B cell (primary cell): ENCODE results near the gene H2BK1. TPM values are rescaled to one million over a fixed set of nuclear protein-coding genes. Genes with fewer than 3 reads are reported as not detected.
A peak's percentile ranks its signal among the peaks of the same experiment; 100 is the strongest.

Experiments
- ATAC-seq: fragments of 200-7000 bp; cut with Tn5 transposase; one replicate; pipeline ENCODE4 v1.10.0; 2021; ENCODE audit warnings: low read depth, mild to moderate bottlenecking, moderate number of reproducible peaks, moderate library complexity
- CTCF ChIA-PET: fragments of 350-600 bp; sonication (Branson Sonifier 250); formaldehyde crosslinking; loops from one replicate; lab custom pipeline; 2021; ENCODE audit warnings: antibody characterized with exemption, inconsistent platforms; lab: Charles Lee
- POLR2A ChIA-PET: fragments of 350-600 bp; sonication (Branson Sonifier 250); formaldehyde crosslinking; loops from one replicate; lab custom pipeline; 2021; ENCODE audit warnings: antibody characterized with exemption; lab: Charles Lee
- DNase-seq: peaks from one replicate; pipeline ENCODE4 v3.0.0; 2013
- H2AFZ ChIP-seq: 2 replicates; pipeline ENCODE4 v1.6.1; 2012; ENCODE audit warnings: mild to moderate bottlenecking, low read depth, low read length; ENCODE audit not compliant: insufficient read depth, poor library complexity, severe bottlenecking
- H3K27ac ChIP-seq, 2 donors: 1 replicate in 1 of 2; 2 replicates in 1 of 2; pipeline ENCODE4 v1.5.1; 2012 to 2013; ENCODE audit warnings: low read length in 2 of 2, mild to moderate bottlenecking in 2 of 2, moderate library complexity in 1 of 2
- H3K27me3 ChIP-seq, 4 experiments: fragments of 200-600 bp in 1 of 4; sonication (generic) in 1 of 4; replicated peaks in 1 of 4; 1 replicate in 2 of 4; 2 replicates in 2 of 4; pipeline versions ENCODE4 v1.6.1 to v1.7.0; 2013 to 2016; ENCODE audit warnings: low read length in 3 of 4, mild to moderate bottlenecking in 2 of 4, mixed read lengths in 1 of 4, moderate library complexity in 1 of 4; ENCODE audit not compliant: insufficient read depth in 4 of 4, control insufficient read depth in 3 of 4; ENCODE audit errors: control extremely low read depth in 1 of 4
- H3K36me3 ChIP-seq, 2 experiments: replicated peaks in 1 of 2; 1 replicate in 1 of 2; 2 replicates in 1 of 2; pipeline versions ENCODE4 v1.6.1 to v1.7.1; 2013; ENCODE audit warnings: low read length in 1 of 2; ENCODE audit not compliant: insufficient read depth in 2 of 2, control insufficient read depth in 1 of 2; ENCODE audit errors: control extremely low read depth in 1 of 2, extremely low read depth in 1 of 2
- H3K4me1 ChIP-seq, 2 donors: fragments of 200-600 bp in 1 of 2; sonication (generic) in 1 of 2; 1 replicate in 1 of 2; 2 replicates in 1 of 2; pipeline versions ENCODE4 v1.5.1 to v1.6.1; 2013 to 2017; ENCODE audit warnings: low read length in 2 of 2; ENCODE audit not compliant: control insufficient read depth in 2 of 2, insufficient read depth in 2 of 2
- H3K4me2 ChIP-seq: replicated peaks from 2 replicates; pipeline ENCODE3; 2012; ENCODE audit warnings: mild to moderate bottlenecking, low read depth, low read length; ENCODE audit not compliant: poor library complexity, severe bottlenecking
- H3K4me3 ChIP-seq, 5 experiments: fragments of 200-600 bp in 1 of 5; sonication (generic) in 1 of 5; 1 replicate in 3 of 5; 2 replicates in 2 of 5; pipeline versions ENCODE4 v1.5.1 to v1.7.0; 2011 to 2016; ENCODE audit warnings: low read length in 4 of 5, mild to moderate bottlenecking in 4 of 5, low read depth in 2 of 5, control low read depth in 1 of 5, moderate library complexity in 1 of 5; ENCODE audit not compliant: insufficient read depth in 1 of 5; ENCODE audit errors: control extremely low read depth in 1 of 5, extremely low read depth in 1 of 5
- H3K79me2 ChIP-seq: fragments of 200-600 bp; sonication (generic); one replicate; pipeline ENCODE4 v1.6.0; 2016; ENCODE audit warnings: low read length; ENCODE audit not compliant: control insufficient read depth, insufficient read depth
- H3K9ac ChIP-seq: fragments of 200-600 bp; sonication (generic); 2 replicates; pipeline ENCODE4 v1.6.1; 2017; ENCODE audit warnings: mild to moderate bottlenecking, low read length, moderate library complexity
- H3K9me3 ChIP-seq, 3 donors: one replicate each; pipeline versions ENCODE4 v1.6.1 to v1.7.1; 2013; ENCODE audit warnings: low read length in 2 of 3; ENCODE audit not compliant: control insufficient read depth in 2 of 3, insufficient read depth in 1 of 3; ENCODE audit errors: control extremely low read depth in 1 of 3
- H4K20me1 ChIP-seq: 2 replicates; pipeline ENCODE4 v1.6.0; 2012; ENCODE audit warnings: mild to moderate bottlenecking, low read length; ENCODE audit not compliant: insufficient read depth, control insufficient read depth, poor library complexity, severe bottlenecking
- H3K27ac Mint-ChIP-seq: one replicate; pipeline ENCODE4 v1.8.0; 2021; ENCODE audit warnings: mixed read lengths
- H3K27me3 Mint-ChIP-seq: one replicate; pipeline ENCODE4 v1.8.0; 2021; ENCODE audit warnings: mixed read lengths
- H3K4me1 Mint-ChIP-seq: one replicate; pipeline ENCODE4 v1.8.0; 2021; ENCODE audit warnings: mixed read lengths
- H3K4me3 Mint-ChIP-seq: one replicate; pipeline ENCODE4 v1.8.0; 2021; ENCODE audit warnings: mixed read lengths
- H3K9me3 Mint-ChIP-seq: one replicate; pipeline ENCODE4 v1.8.0; 2022; ENCODE audit warnings: mixed read lengths; ENCODE audit not compliant: insufficient read depth
- EZH2 ChIP-seq: IDR thresholded peaks from 2 replicates; pipeline ENCODE4 v1.6.1; 2012; ENCODE audit warnings: borderline replicate concordance, low read depth, mild to moderate bottlenecking, moderate library complexity, low read length; ENCODE audit not compliant: insufficient read depth, poor library complexity, severe bottlenecking
- WGBS: methylation state at CpG from one replicate; pipeline ENCODE4 v1.1.5; 2013; ENCODE audit warnings: missing lambda C conversion rate; ENCODE audit not compliant: insufficient coverage; 5-methylcytosine and 5-hydroxymethylcytosine counted together
- intact Hi-C: fragments of 100-400 bp; cut with micrococcal nuclease; formaldehyde crosslinking; loops from one replicate; pipeline ENCODE4 v1.10.0; 2022
- polyA plus RNA-seq: library from polyadenylated mRNA; depleted of rRNA; stranded (reverse); fragments of >200 nt; gene quantifications from 2 replicates; pipeline ENCODE4 v1.2.3, GENCODE V29; 2012
- total RNA-seq, 2 donors: library from RNA; stranded (reverse); fragments of 120-200 nt in 1 of 2; gene quantifications; 1 replicate in 1 of 2; 2 replicates in 1 of 2; pipeline versions ENCODE4 v1.2.3 to v1.2.4, GENCODE V29; 2013 to 2022
- TF ChIP-seq, protein P1 (sequence below): fragments of 200-600 bp; IDR thresholded peaks from one replicate; pipeline ENCODE4 v1.8.0; 2022; ENCODE audit warnings: antibody characterized with exemption, mild to moderate bottlenecking

H2BK1 gene
- total and polyA plus RNA-seq, 2 donors (not counting 1 experiment from before 2014, with no cell fraction given) = 4.2 TPM; not detected in 1

DNA sequence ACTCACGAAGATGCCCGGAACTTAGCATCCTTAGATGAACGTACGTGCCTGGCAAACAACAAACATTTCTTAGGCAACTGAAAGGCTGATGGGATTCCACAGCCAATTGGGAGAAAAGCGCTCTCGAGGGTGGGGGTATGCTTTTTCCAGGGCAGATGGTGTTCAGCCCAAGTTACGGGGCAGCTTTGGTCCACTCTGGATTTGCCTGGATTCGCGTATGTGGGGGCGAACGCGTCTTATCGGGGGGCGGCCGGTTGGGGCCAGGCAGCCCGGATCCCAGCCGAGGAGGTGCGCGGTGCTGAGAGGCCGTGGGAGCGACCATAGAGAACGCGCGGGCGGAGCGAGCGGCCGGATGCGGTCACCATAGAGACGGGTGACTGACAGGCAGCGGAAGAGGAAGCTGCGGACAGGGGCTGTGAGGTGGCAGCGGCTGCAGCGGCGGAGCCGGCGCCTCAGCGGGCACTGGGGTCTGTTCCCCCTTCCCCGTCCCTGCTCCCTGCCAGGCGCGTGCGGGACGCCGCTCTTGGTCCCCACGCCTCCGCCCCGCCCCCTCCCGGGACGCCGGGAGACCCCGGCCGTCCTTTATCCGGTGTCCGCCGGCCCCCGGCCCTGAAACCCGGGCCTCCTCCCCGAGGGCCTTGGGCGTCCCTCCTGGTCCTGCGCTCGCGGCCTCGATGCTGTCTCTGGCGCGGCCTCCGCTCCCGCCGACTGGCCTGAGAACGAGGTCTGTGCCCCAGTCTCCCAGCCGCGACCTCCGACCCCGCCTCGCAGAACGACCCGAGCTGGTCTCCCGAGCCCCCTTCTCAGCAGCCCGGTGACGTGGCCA is 22.0 kb upstream of the H2BK1 start, which contains the start of gene CHPF2:
Gene CHPF2, plus strand, starts transcription at position 393 of the 826 bp plus-strand sequence. CDS start 1,529 bp downstream, outside the sequence.
- Histone ChIP-seq H4K20me1 (peaks cover 28% of the 10 kb centered on the region), H3K36me3 (peaks cover 0 to 20% of the 10 kb centered on the region in 2 experiments), H3K79me2 (peaks cover 33% of the 10 kb centered on the region), H3K9ac (peak within 1 kb of the TSS; percentile 93), H3K27me3 (no peaks in the 10 kb centered on the region), H3K4me1 (peaks cover 22 to 30% of the 10 kb centered on the region in 2 donors), H3K4me3 (peak within 1 kb of the TSS; percentile 64 to 96 (median 93)), H3K27ac (peak within 1 kb of the TSS; percentile 53 to 68), H3K4me2 (peak within 1 kb of the TSS; percentile 99), H2AFZ (peak within 1 kb of the TSS; percentile 86), H3K9me3 (no peaks in the 10 kb centered on the region)
- Mint-ChIP-seq H3K4me3 (peak within 1 kb of the TSS; percentile 99), H3K27ac (peak within 1 kb of the TSS; percentile 97), H3K27me3 (no peaks in the 10 kb centered on the region), H3K4me1 (peaks cover 43% of the 10 kb centered on the region), H3K9me3 (no peaks in the 10 kb centered on the region)
- POLR2A ChIA-PET = interaction anchor here (0.5 to 1.4 kb wide), 4 partner anchors 10 to 1697 kb away, joined by 3 to 8 read pairs (median 4); no protein-coding TSS in a partner anchor
- intact Hi-C loops = loop anchor here (1.0 to 2.0 kb wide), 3 partner anchors 13 to 204 kb away; partner anchors contain the start of gene ABCB8
- no peak for TF ChIP-seq EZH2
- TF ChIP-seq, protein P1, sequence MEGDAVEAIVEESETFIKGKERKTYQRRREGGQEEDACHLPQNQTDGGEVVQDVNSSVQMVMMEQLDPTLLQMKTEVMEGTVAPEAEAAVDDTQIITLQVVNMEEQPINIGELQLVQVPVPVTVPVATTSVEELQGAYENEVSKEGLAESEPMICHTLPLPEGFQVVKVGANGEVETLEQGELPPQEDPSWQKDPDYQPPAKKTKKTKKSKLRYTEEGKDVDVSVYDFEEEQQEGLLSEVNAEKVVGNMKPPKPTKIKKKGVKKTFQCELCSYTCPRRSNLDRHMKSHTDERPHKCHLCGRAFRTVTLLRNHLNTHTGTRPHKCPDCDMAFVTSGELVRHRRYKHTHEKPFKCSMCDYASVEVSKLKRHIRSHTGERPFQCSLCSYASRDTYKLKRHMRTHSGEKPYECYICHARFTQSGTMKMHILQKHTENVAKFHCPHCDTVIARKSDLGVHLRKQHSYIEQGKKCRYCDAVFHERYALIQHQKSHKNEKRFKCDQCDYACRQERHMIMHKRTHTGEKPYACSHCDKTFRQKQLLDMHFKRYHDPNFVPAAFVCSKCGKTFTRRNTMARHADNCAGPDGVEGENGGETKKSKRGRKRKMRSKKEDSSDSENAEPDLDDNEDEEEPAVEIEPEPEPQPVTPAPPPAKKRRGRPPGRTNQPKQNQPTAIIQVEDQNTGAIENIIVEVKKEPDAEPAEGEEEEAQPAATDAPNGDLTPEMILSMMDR = no peak
- 1% methylated on average over 79 of the region's 79 CpGs for WGBS
- peak; percentile 91 for DNase-seq
- CTCF ChIA-PET = interaction anchor here (0.7 to 1.4 kb wide), 3 partner anchors 12 to 83 kb away, joined by 3 to 6 read pairs (median 4); no protein-coding TSS in a partner anchor
- ATAC-seq = peak; percentile 94

DNA sequence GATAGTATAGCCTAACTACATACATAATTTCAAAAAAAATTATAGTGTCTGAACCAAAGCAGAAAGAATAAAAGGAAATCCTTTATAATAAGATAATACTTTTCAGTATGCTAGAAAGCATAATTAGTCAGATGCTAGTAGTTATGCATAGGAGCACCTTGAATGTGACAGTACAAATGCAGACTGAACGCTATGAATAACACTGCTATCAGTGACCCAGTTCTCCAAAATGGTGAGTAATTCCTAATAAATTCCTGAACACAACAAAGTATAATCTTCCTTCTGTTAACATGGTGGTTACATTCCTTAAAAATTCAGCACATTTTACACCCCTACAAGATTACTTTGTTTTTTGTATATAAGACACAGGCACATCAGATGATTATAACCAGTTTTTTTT is 20.8 kb upstream of the H2BK1 start:
- peaks cover 35% of the 10 kb centered on the region for H4K20me1 ChIP-seq
- H2AFZ ChIP-seq = no peak overlapping the region
- H3K27me3 ChIP-seq = no peaks in the 10 kb centered on the region
- no peak overlapping the region for H3K4me3 ChIP-seq
- no peak overlapping the region for H3K9ac ChIP-seq
- no peaks in the 10 kb centered on the region for H3K9me3 ChIP-seq
- ChIA-PET POLR2A (no interaction called here), CTCF (no interaction called here)
- H3K4me1 ChIP-seq = peaks cover 26 to 36% of the 10 kb centered on the region in 2 donors
- Mint-ChIP-seq H3K4me1 (peaks cover 53% of the 10 kb centered on the region), H3K9me3 (no peaks in the 10 kb centered on the region), H3K27ac (peak overlapping the region; percentile 37), H3K4me3 (peak overlapping the region; percentile 99), H3K27me3 (no peaks in the 10 kb centered on the region)
- no peak overlapping the region for H3K27ac ChIP-seq
- no CpG with 5 or more reads among the region's 1 CpG for WGBS
- no peak overlapping the region for H3K4me2 ChIP-seq
- no peak for ATAC-seq
- H3K79me2 ChIP-seq = peaks cover 43% of the 10 kb centered on the region
- intact Hi-C loops = no loop called here
- no peak for DNase-seq
- TF ChIP-seq, protein P1 = no peak
- TF ChIP-seq EZH2 = no peak
- H3K36me3 ChIP-seq = peaks cover 0 to 11% of the 10 kb centered on the region in 2 experiments
